Kidney (tissue), 14 donors: ENCODE data around the gene NFKBIZ. TPM values are rescaled to one million over a fixed set of nuclear protein-coding genes. Genes with fewer than 3 reads are reported as not detected.

Source experiments
- DNase-seq, 5 donors: peaks; one replicate each; pipeline ENCODE4 v3.0.0-alpha.2; 2013 to 2020
- FAIRE-seq: peaks from 2 replicates; lab custom pipeline; 2012; peaks lifted over from hg19 to GRCh38; lab: Jason Lieb, UNC
- H3K27ac ChIP-seq, 2 donors: one replicate each; pipeline ENCODE4 v1.7.0; 2013; ENCODE audit warnings: low read depth in 2 of 2, low read length in 2 of 2, inconsistent platforms in 1 of 2
- H3K27me3 ChIP-seq: one replicate; pipeline ENCODE4 v1.7.1; 2013; ENCODE audit warnings: low read length, inconsistent platforms; ENCODE audit not compliant: control insufficient read depth, insufficient read depth
- H3K36me3 ChIP-seq, 3 donors: one replicate each; pipeline versions ENCODE4 v1.7.0 to v1.7.1; 2013; ENCODE audit warnings: low read length in 3 of 3, control low read depth in 1 of 3, inconsistent platforms in 1 of 3; ENCODE audit not compliant: insufficient read depth in 3 of 3, control insufficient read depth in 2 of 3
- H3K4me1 ChIP-seq, 3 donors: one replicate each; pipeline versions ENCODE4 v1.7.0 to v1.7.1; 2013; ENCODE audit warnings: low read length in 3 of 3, inconsistent platforms in 1 of 3, low read depth in 1 of 3; ENCODE audit not compliant: control insufficient read depth in 2 of 3, insufficient read depth in 2 of 3
- H3K4me3 ChIP-seq, 3 donors: one replicate each; pipeline versions ENCODE4 v1.7.0 to v1.8.1; 2013; ENCODE audit warnings: low read length in 3 of 3, control low read depth in 1 of 3, inconsistent platforms in 1 of 3
- H3K9ac ChIP-seq, 3 donors: one replicate each; pipeline versions ENCODE4 v1.7.0 to v1.7.1; 2013; ENCODE audit warnings: low read length in 3 of 3, control low read depth in 1 of 3, inconsistent platforms in 1 of 3
- H3K9me3 ChIP-seq, 3 donors: one replicate each; pipeline versions ENCODE4 v1.7.0 to v1.7.1; 2013; ENCODE audit warnings: low read length in 3 of 3, control low read depth in 1 of 3, inconsistent platforms in 1 of 3; ENCODE audit not compliant: control insufficient read depth in 2 of 3, insufficient read depth in 1 of 3
- CTCF ChIP-seq: IDR thresholded peaks from 3 replicates; pipeline ENCODE4 v1.5.1; 2012; ENCODE audit warnings: mild to moderate bottlenecking, moderate library complexity, borderline replicate concordance; ENCODE audit not compliant: insufficient read depth; ENCODE audit errors: extremely low read depth
- intact Hi-C: fragments of 100-400 bp; cut with DNase I; formaldehyde crosslinking; loops from one replicate; pipeline ENCODE4 v1.11.1; 2022
- polyA plus RNA-seq: library from polyadenylated mRNA; stranded (reverse); fragments of 350-450 nt; fragmentation: Illumina TruSeq; extraction: RNeasy Lipid Tissue Mini Kit (QIAGEN cat#74804); gene quantifications from one replicate; pipeline ENCODE4 v1.2.3, GENCODE V29; 2014; ENCODE audit warnings: low read depth, low replicate concordance; ENCODE audit not compliant: insufficient read depth
- total RNA-seq: library from RNA; stranded (reverse); fragmentation: NEBNext Ultra II Directional; extraction: Animal tissue kit (Norgen Biotek cat#: 25700); gene quantifications from one replicate; pipeline ENCODE4 v1.2.1, GENCODE V29; 2021
- donor health status: control.
- donor health status: control.
- donor health status: control.
- donor health status: control.
- donor health status: control.
- donor health status: DM: yes; HTN: yes; CAD: no.
- donor health status: Normal renal cell carcinoma (clear cell type).

The NFKBIZ gene
- total and polyA plus RNA-seq, 2 donors from 2014 or later: 6.7 to 196 TPM

GRCh38 chr3:101897013-101897412 is 47.7 kb downstream of the NFKBIZ start:
- FAIRE-seq: no peak
- no peaks in the 10 kb centered on the region for H3K4me1 ChIP-seq
- no peaks in the 10 kb centered on the region for H3K27me3 ChIP-seq
- no peak for DNase-seq
- no peaks in the 10 kb centered on the region for H3K36me3 ChIP-seq
- TF ChIP-seq CTCF: no peak
- no peak overlapping the region for H3K9ac ChIP-seq
- H3K27ac ChIP-seq: no peak overlapping the region
- H3K9me3 ChIP-seq: no peaks in the 10 kb centered on the region
- no peak overlapping the region for H3K4me3 ChIP-seq
- intact Hi-C loops: no loop called here

- H3K9ac ChIP-seq: no peak overlapping the region
- H3K4me1 ChIP-seq: no peaks in the 10 kb centered on the region
- H3K27ac ChIP-seq: no peak overlapping the region
- intact Hi-C loops: no loop called here
- H3K27me3 ChIP-seq: no peaks in the 10 kb centered on the region
- no peaks in the 10 kb centered on the region for H3K36me3 ChIP-seq
- FAIRE-seq: no peak
- H3K4me3 ChIP-seq: no peak overlapping the region
- DNase-seq: no peak
- TF ChIP-seq CTCF: no peak
- no peaks in the 10 kb centered on the region for H3K9me3 ChIP-seq
Observed at GRCh38 chr3:101898039-101898438, 48.7 kb downstream of the NFKBIZ start.

GRCh38 chr3:101898752-101899169 is 49.4 kb downstream of the NFKBIZ start:
- H3K9ac ChIP-seq: no peak overlapping the region
- no peaks in the 10 kb centered on the region for H3K27me3 ChIP-seq
- DNase-seq (no peak), FAIRE-seq (no peak)
- intact Hi-C loops: no loop called here
- TF ChIP-seq CTCF: no peak
- H3K27ac ChIP-seq: no peak overlapping the region
- H3K4me1 ChIP-seq: no peaks in the 10 kb centered on the region
- H3K36me3 ChIP-seq: no peaks in the 10 kb centered on the region
- no peaks in the 10 kb centered on the region for H3K9me3 ChIP-seq
- H3K4me3 ChIP-seq: no peak overlapping the region

- no peak overlapping the region for H3K9ac ChIP-seq
- intact Hi-C loops: no loop called here
- DNase-seq (no peak), FAIRE-seq (no peak)
- H3K4me1 ChIP-seq: no peaks in the 10 kb centered on the region
- no peaks in the 10 kb centered on the region for H3K27me3 ChIP-seq
- H3K9me3 ChIP-seq: no peaks in the 10 kb centered on the region
- H3K27ac ChIP-seq: no peak overlapping the region
- no peak overlapping the region for H3K4me3 ChIP-seq
- no peaks in the 10 kb centered on the region for H3K36me3 ChIP-seq
- no peak for TF ChIP-seq CTCF
Observed at GRCh38 chr3:101900316-101900715, 51.0 kb downstream of the NFKBIZ start.
